GM12878 (cell line): ENCODE measurements around the gene CD63.

ENCODE experiments used
- ASH2L ChIP-seq: fragments of 300-600, 200-600 bp; sonication (generic); IDR thresholded peaks from 2 replicates; pipeline ENCODE4 v1.6.1; 2017; ENCODE audit warnings: low read depth, mild to moderate bottlenecking, borderline replicate concordance
- NKRF ChIP-seq: fragments of 450-650 bp; conservative IDR thresholded peaks from 2 replicates; pipeline ENCODE4 v1.6.1; 2017; ENCODE audit warnings: mild to moderate bottlenecking, moderate library complexity
- POLR2A ChIP-seq: IDR thresholded peaks from 2 replicates; pipeline ENCODE4 v1.6.1; 2011; ENCODE audit warnings: low read depth, mild to moderate bottlenecking, low read length
- POLR2AphosphoS5 ChIP-seq: IDR thresholded peaks from 2 replicates; pipeline ENCODE4 v1.6.1; 2011; ENCODE audit warnings: mild to moderate bottlenecking, low read length, inconsistent platforms
- REST ChIP-seq: IDR thresholded peaks from 2 replicates; pipeline ENCODE4 v1.6.1; 2012; ENCODE audit warnings: mild to moderate bottlenecking, low read depth, low read length
- SIN3A ChIP-seq: IDR thresholded peaks from 2 replicates; pipeline ENCODE4 v1.6.1; 2012; ENCODE audit warnings: low read depth, low read length, improper control_type of control experiment
- USF2 ChIP-seq: IDR thresholded peaks from 2 replicates; pipeline ENCODE4 v1.6.1; 2011; ENCODE audit warnings: low read depth, low read length, improper control_type of control experiment, borderline replicate concordance
- YY1 ChIP-seq: IDR thresholded peaks from 2 replicates; pipeline ENCODE4 v1.6.1; 2011; ENCODE audit warnings: low read depth, mild to moderate bottlenecking, low read length
- ZBTB33 ChIP-seq: fragments of 450-650 bp; IDR thresholded peaks from 2 replicates; pipeline ENCODE4 v1.6.1; 2017; ENCODE audit warnings: mild to moderate bottlenecking

GRCh38 chr12:55720894-55721444, 7.8 kb downstream of the CD63 start:
- TF ChIP-seq POLR2AphosphoS5 (no peak), REST (no peak), POLR2A (no peak), ZBTB33 (no peak), USF2 (no peak), SIN3A (no peak), YY1 (no peak), NKRF (no peak), ASH2L (no peak)
